GM23338 (cell line): ENCODE results near the gene RPTOR. TPM values are rescaled to one million over a fixed set of nuclear protein-coding genes. Genes with fewer than 3 reads are reported as not detected.

Source experiments
- ATAC-seq: fragments of 200-7000 bp; cut with Tn5 transposase; 3 replicates; pipeline ENCODE4 v1.9.1; 2020
- DNase-seq: peaks from one replicate; pipeline ENCODE4 v3.0.0-alpha.2; 2015; ENCODE audit warnings: low spot score
- H2AFZ ChIP-seq: fragments of 200-600 bp; sonication (generic); 2 replicates; pipeline ENCODE4 v1.8.0; 2016; ENCODE audit warnings: antibody characterized with exemption, mild to moderate bottlenecking, moderate library complexity
- H3F3A ChIP-seq: fragments of 200-600 bp; sonication (generic); replicated peaks from 2 replicates; pipeline ENCODE4 v1.8.0; 2017; ENCODE audit warnings: antibody characterized with exemption, mixed run types, low read depth
- H3K27ac ChIP-seq: fragments of 200-600 bp; sonication (generic); 2 replicates; pipeline ENCODE4 v1.6.1; 2016; ENCODE audit warnings: low read depth
- H3K27me3 ChIP-seq: fragments of 200-600 bp; sonication (generic); 2 replicates; pipeline ENCODE4 v1.8.0; 2016; ENCODE audit warnings: mild to moderate bottlenecking, mixed run types, moderate library complexity; ENCODE audit not compliant: insufficient read depth
- H3K36me3 ChIP-seq: fragments of 200-600 bp; sonication (generic); 2 replicates; pipeline ENCODE4 v1.8.0; 2016; ENCODE audit warnings: mild to moderate bottlenecking; ENCODE audit not compliant: insufficient read depth
- H3K4me1 ChIP-seq: fragments of 200-600 bp; sonication (generic); 2 replicates; pipeline ENCODE4 v1.8.0; 2016; ENCODE audit warnings: mild to moderate bottlenecking, moderate library complexity; ENCODE audit not compliant: insufficient read depth
- H3K4me2 ChIP-seq: fragments of 200-600 bp; sonication (generic); 2 replicates; pipeline ENCODE4 v1.7.1; 2017; ENCODE audit warnings: mixed run types
- H3K4me3 ChIP-seq: fragments of 200-600 bp; sonication (generic); 2 replicates; pipeline ENCODE4 v1.6.1; 2016; ENCODE audit warnings: mixed run types
- H3K79me2 ChIP-seq: fragments of 200-600 bp; sonication (generic); replicated peaks from 2 replicates; pipeline ENCODE4 v1.8.0; 2017; ENCODE audit warnings: mild to moderate bottlenecking; ENCODE audit not compliant: insufficient read depth
- H3K9me2 ChIP-seq: fragments of 200-600 bp; sonication (generic); 2 replicates; pipeline ENCODE4 v1.8.0; 2017; ENCODE audit not compliant: insufficient read depth
- H4K20me1 ChIP-seq: fragments of 200-600 bp; sonication (generic); replicated peaks from 2 replicates; pipeline ENCODE4 v1.8.0; 2017; ENCODE audit warnings: mild to moderate bottlenecking; ENCODE audit not compliant: insufficient read depth
- H3K27ac Mint-ChIP-seq: 2 replicates; pipeline ENCODE4 v1.8.0; 2020; ENCODE audit warnings: inconsistent platforms, mild to moderate bottlenecking, moderate library complexity, mixed read lengths
- H3K27me3 Mint-ChIP-seq: 3 replicates; pipeline ENCODE4 v1.8.0; 2022; ENCODE audit warnings: low read depth, mild to moderate bottlenecking, moderate library complexity, mixed read lengths, inconsistent platforms; ENCODE audit not compliant: insufficient read depth, poor library complexity
- H3K36me3 Mint-ChIP-seq: 3 replicates; pipeline ENCODE4 v1.8.0; 2021; ENCODE audit warnings: low read depth, mild to moderate bottlenecking, inconsistent platforms, moderate library complexity, mixed read lengths
- H3K4me1 Mint-ChIP-seq: 3 replicates; pipeline ENCODE4 v1.8.0; 2020; ENCODE audit warnings: mild to moderate bottlenecking, inconsistent platforms, mixed read lengths
- H3K4me3 Mint-ChIP-seq: 3 replicates; pipeline ENCODE4 v1.8.0; 2021; ENCODE audit warnings: moderate library complexity, mild to moderate bottlenecking, inconsistent platforms, mixed read lengths
- H3K9me3 Mint-ChIP-seq: 3 replicates; pipeline ENCODE4 v1.8.0; 2020; ENCODE audit warnings: moderate library complexity, mild to moderate bottlenecking, inconsistent platforms, mixed read lengths
- EZH2 ChIP-seq: fragments of 200-600 bp; sonication (generic); IDR thresholded peaks from one replicate; pipeline ENCODE4 v1.8.0; 2017; ENCODE audit warnings: antibody characterized with exemption, mild to moderate bottlenecking, low read depth; ENCODE audit not compliant: unreplicated experiment
- EZH2phosphoT487 ChIP-seq: fragments of 200-600 bp; sonication (generic); IDR thresholded peaks from one replicate; pipeline ENCODE4 v1.8.1; 2018; ENCODE audit warnings: antibody characterized with exemption; ENCODE audit not compliant: unreplicated experiment
- JUNB ChIP-seq: IDR thresholded peaks from one replicate; pipeline ENCODE4 v1.6.1; 2016; ENCODE audit warnings: antibody characterized with exemption; ENCODE audit not compliant: unreplicated experiment
- POLR2AphosphoS5 ChIP-seq: IDR thresholded peaks from 2 replicates; pipeline ENCODE4 v1.6.1; 2016; ENCODE audit warnings: antibody characterized with exemption, low read depth
- REST ChIP-seq: IDR thresholded peaks from one replicate; pipeline ENCODE4 v1.6.1; 2018; ENCODE audit warnings: antibody characterized with exemption; ENCODE audit not compliant: unreplicated experiment
- polyA plus RNA-seq: library from polyadenylated mRNA; unstranded; fragments of >200 nt; fragmentation: Nextera tagmentation; extraction: Ambion mirVana; gene quantifications from 2 replicates; pipeline ENCODE4 v1.2.1, GENCODE V29; 2016
- total RNA-seq: library from RNA; depleted of rRNA; stranded (reverse); fragments of >200 nt; shearing (Covaris generic); gene quantifications from 2 replicates; pipeline ENCODE4 v1.2.3, GENCODE V29; 2014
- TF ChIP-seq, protein P1 (sequence below): fragments of 250-450 bp; sonication (Bioruptor Pico); IDR thresholded peaks from 2 replicates; pipeline ENCODE4 v1.5.0; 2020; ENCODE audit warnings: mild to moderate bottlenecking, moderate library complexity

The RPTOR gene
- total and polyA plus RNA-seq, 2 experiments from 2014 or later: 9.5 to 38.0 TPM

GRCh38 chr17:80740141-80740540 is 195.5 kb downstream of the RPTOR start (continued):
- TF ChIP-seq, protein P1, sequence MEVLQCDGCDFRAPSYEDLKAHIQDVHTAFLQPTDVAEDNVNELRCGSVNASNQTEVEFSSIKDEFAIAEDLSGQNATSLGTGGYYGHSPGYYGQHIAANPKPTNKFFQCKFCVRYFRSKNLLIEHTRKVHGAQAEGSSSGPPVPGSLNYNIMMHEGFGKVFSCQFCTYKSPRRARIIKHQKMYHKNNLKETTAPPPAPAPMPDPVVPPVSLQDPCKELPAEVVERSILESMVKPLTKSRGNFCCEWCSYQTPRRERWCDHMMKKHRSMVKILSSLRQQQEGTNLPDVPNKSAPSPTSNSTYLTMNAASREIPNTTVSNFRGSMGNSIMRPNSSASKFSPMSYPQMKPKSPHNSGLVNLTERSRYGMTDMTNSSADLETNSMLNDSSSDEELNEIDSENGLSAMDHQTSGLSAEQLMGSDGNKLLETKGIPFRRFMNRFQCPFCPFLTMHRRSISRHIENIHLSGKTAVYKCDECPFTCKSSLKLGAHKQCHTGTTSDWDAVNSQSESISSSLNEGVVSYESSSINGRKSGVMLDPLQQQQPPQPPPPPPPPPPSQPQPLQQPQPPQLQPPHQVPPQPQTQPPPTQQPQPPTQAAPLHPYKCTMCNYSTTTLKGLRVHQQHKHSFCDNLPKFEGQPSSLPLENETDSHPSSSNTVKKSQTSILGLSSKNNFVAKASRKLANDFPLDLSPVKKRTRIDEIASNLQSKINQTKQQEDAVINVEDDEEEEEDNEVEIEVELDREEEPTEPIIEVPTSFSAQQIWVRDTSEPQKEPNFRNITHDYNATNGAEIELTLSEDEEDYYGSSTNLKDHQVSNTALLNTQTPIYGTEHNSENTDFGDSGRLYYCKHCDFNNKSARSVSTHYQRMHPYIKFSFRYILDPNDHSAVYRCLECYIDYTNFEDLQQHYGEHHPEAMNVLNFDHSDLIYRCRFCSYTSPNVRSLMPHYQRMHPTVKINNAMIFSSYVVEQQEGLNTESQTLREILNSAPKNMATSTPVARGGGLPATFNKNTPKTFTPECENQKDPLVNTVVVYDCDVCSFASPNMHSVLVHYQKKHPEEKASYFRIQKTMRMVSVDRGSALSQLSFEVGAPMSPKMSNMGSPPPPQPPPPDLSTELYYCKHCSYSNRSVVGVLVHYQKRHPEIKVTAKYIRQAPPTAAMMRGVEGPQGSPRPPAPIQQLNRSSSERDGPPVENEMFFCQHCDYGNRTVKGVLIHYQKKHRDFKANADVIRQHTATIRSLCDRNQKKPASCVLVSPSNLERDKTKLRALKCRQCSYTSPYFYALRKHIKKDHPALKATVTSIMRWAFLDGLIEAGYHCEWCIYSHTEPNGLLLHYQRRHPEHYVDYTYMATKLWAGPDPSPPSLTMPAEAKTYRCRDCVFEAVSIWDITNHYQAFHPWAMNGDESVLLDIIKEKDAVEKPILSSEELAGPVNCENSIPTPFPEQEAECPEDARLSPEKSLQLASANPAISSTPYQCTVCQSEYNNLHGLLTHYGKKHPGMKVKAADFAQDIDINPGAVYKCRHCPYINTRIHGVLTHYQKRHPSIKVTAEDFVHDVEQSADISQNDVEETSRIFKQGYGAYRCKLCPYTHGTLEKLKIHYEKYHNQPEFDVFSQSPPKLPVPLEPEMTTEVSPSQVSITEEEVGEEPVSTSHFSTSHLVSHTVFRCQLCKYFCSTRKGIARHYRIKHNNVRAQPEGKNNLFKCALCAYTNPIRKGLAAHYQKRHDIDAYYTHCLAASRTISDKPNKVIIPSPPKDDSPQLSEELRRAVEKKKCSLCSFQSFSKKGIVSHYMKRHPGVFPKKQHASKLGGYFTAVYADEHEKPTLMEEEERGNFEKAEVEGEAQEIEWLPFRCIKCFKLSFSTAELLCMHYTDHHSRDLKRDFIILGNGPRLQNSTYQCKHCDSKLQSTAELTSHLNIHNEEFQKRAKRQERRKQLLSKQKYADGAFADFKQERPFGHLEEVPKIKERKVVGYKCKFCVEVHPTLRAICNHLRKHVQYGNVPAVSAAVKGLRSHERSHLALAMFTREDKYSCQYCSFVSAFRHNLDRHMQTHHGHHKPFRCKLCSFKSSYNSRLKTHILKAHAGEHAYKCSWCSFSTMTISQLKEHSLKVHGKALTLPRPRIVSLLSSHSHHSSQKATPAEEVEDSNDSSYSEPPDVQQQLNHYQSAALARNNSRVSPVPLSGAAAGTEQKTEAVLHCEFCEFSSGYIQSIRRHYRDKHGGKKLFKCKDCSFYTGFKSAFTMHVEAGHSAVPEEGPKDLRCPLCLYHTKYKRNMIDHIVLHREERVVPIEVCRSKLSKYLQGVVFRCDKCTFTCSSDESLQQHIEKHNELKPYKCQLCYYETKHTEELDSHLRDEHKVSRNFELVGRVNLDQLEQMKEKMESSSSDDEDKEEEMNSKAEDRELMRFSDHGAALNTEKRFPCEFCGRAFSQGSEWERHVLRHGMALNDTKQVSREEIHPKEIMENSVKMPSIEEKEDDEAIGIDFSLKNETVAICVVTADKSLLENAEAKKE: no peak
- TF ChIP-seq JUNB: no peak

- TF ChIP-seq POLR2AphosphoS5 (no peak), REST (no peak), EZH2 (no peak), EZH2phosphoT487 (no peak)
- H3K27me3 ChIP-seq: no peaks in the 10 kb centered on the region
- no peaks in the 10 kb centered on the region for H3K9me2 ChIP-seq
- no peak for DNase-seq
- no peaks in the 10 kb centered on the region for H3K79me2 ChIP-seq
- Mint-ChIP-seq H3K4me3 (no peak overlapping the region), H3K27me3 (peaks cover 4% of the 10 kb centered on the region), H3K27ac (no peak overlapping the region), H3K4me1 (peaks cover 22% of the 10 kb centered on the region), H3K36me3 (peaks cover 34% of the 10 kb centered on the region), H3K9me3 (peaks cover 24% of the 10 kb centered on the region)
- peaks cover 7% of the 10 kb centered on the region; the same call in 1 of the 2 replicates for H3K36me3 ChIP-seq
- ATAC-seq: peak; percentile 31; the same call in 1 of the 3 replicates
- peaks cover 6% of the 10 kb centered on the region; the same call in 1 of the 2 replicates for H4K20me1 ChIP-seq
- 0 out of 2 replicates have a peak, but pooled peaks cover 3% of the 10 kb centered on the region for H3F3A ChIP-seq
- H3K4me3 ChIP-seq: no peak overlapping the region
- H3K4me2 ChIP-seq: no peak overlapping the region
- H3K4me1 ChIP-seq: 0 out of 2 replicates have a peak, but pooled peaks cover 13% of the 10 kb centered on the region
- H2AFZ ChIP-seq: no peak overlapping the region
- no peak overlapping the region for H3K27ac ChIP-seq
Measured at GRCh38 chr17:80742091-80742490, 197.5 kb downstream of the RPTOR start.
